Mesendoderm (in vitro differentiated cells): ENCODE results near the gene MAST4.

Experiments used
- DNase-seq: peaks from one replicate; pipeline ENCODE4 v3.0.0; 2013
- H2AK5ac ChIP-seq: 2 replicates; pipeline ENCODE4 v1.6.1; 2013; ENCODE audit warnings: low read length, inconsistent platforms
- H2BK120ac ChIP-seq: 2 replicates; pipeline ENCODE4 v1.6.1; 2013; ENCODE audit warnings: low read depth, mild to moderate bottlenecking, low read length, moderate library complexity, mixed read lengths
- H2BK15ac ChIP-seq: replicated peaks from 2 replicates; pipeline ENCODE4 v1.6.1; 2013; ENCODE audit warnings: low read depth, mild to moderate bottlenecking, moderate library complexity
- H2BK5ac ChIP-seq: 2 replicates; pipeline ENCODE4 v1.6.1; 2013; ENCODE audit warnings: low read length, inconsistent platforms
- H3K18ac ChIP-seq: 2 replicates; pipeline ENCODE4 v1.6.1; 2013; ENCODE audit warnings: mild to moderate bottlenecking, low read length, mixed read lengths
- H3K23ac ChIP-seq: one replicate; pipeline ENCODE4 v1.6.1; 2013; ENCODE audit warnings: low read length
- H3K27ac ChIP-seq: 2 replicates; pipeline ENCODE4 v1.5.1; 2013; ENCODE audit warnings: low read depth, mild to moderate bottlenecking, inconsistent platforms, low read length, moderate library complexity
- H3K27me3 ChIP-seq: 2 replicates; pipeline ENCODE4 v1.6.1; 2013; ENCODE audit warnings: low read length, control low read depth, mild to moderate bottlenecking, inconsistent platforms; ENCODE audit not compliant: insufficient read depth, poor library complexity
- H3K36me3 ChIP-seq: 2 replicates; pipeline ENCODE4 v1.6.1; 2013; ENCODE audit warnings: low read length, inconsistent platforms; ENCODE audit not compliant: control insufficient read depth, insufficient read depth
- H3K4ac ChIP-seq: one replicate; pipeline ENCODE4 v1.6.1; 2013; ENCODE audit warnings: low read depth, mild to moderate bottlenecking, low read length, moderate library complexity
- H3K4me1 ChIP-seq: 2 replicates; pipeline ENCODE4 v1.6.1; 2013; ENCODE audit warnings: low read depth, low read length, inconsistent platforms; ENCODE audit not compliant: control insufficient read depth
- H3K4me2 ChIP-seq: 2 replicates; pipeline ENCODE4 v1.6.1; 2013; ENCODE audit warnings: low read length
- H3K4me3 ChIP-seq: 2 replicates; pipeline ENCODE4 v1.5.1; 2013; ENCODE audit warnings: mild to moderate bottlenecking, low read length
- H3K56ac ChIP-seq: one replicate; pipeline ENCODE4 v1.6.1; 2013; ENCODE audit warnings: low read length
- H3K79me1 ChIP-seq: 2 replicates; pipeline ENCODE4 v1.6.1; 2013; ENCODE audit warnings: low read length, inconsistent platforms
- H3K79me2 ChIP-seq: 2 replicates; pipeline ENCODE4 v1.6.1; 2013; ENCODE audit warnings: mild to moderate bottlenecking, low read length; ENCODE audit not compliant: control insufficient read depth, insufficient read depth
- H3K9ac ChIP-seq: 2 replicates; pipeline ENCODE4 v1.6.1; 2013; ENCODE audit warnings: low read length, inconsistent platforms
- H4K5ac ChIP-seq: one replicate; pipeline ENCODE4 v1.6.1; 2013; ENCODE audit warnings: low read length
- H4K8ac ChIP-seq: one replicate; pipeline ENCODE4 v1.6.1; 2013; ENCODE audit warnings: low read depth, mild to moderate bottlenecking, control low read depth, low read length, moderate library complexity
- WGBS: extraction: QIAGEN DNeasy Blood & Tissue Kit; methylation state at CpG from one replicate; pipeline ENCODE4 v1.1.7; 2013; ENCODE audit warnings: low lambda C conversion rate, missing lambda C conversion rate; ENCODE audit not compliant: insufficient coverage; ENCODE audit errors: extremely low coverage; 5-methylcytosine and 5-hydroxymethylcytosine counted together

The MAST4 gene

DNA sequence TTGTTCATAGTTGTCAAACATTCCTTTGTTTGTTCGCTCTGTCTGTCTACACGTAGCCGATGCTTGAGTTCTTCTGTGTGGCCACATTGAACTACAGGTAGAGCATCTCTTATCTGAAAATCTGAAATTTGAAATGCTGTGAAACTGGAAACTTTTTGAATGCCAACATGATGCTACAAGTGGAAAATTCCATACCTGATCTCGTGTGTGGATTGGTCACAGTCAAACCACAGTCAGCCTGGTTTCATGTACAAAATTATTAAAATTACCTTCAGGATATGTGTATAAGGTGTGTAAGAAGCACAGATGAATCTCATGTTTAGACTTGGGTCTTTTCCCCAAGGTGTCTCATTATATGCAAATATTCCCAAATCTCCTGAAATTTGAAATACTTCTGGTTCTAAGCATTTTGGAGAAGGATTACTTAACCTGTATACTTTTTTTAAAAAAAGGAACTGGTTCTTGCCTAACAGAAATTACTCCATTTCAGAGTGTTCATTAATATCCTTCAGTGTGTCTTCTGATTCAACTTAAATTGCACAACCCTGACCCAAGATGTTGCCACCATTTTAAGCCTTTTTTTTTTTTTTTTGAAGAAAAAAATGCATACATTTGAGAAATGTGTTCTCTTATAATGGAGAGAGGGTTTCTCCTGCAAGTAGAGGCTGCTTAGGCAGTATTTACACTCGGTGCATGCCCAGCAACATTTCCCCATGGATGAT is 254.3 kb downstream of the MAST4 start:
- no peaks in the 10 kb centered on the region for H3K79me2 ChIP-seq
- H2AK5ac ChIP-seq = no peak overlapping the region
- no peak overlapping the region for H3K27ac ChIP-seq
- H3K56ac ChIP-seq = no peak overlapping the region
- no peak overlapping the region for H2BK120ac ChIP-seq
- H3K9ac ChIP-seq = no peak overlapping the region
- DNase-seq = peak; percentile 36
- no peaks in the 10 kb centered on the region for H3K4me1 ChIP-seq
- H3K4ac ChIP-seq = no peak overlapping the region
- no peak overlapping the region for H3K4me3 ChIP-seq
- no peaks in the 10 kb centered on the region for H3K79me1 ChIP-seq
- H3K4me2 ChIP-seq = no peak overlapping the region
- H4K8ac ChIP-seq = no peak overlapping the region
- no peak overlapping the region for H2BK5ac ChIP-seq
- no peaks in the 10 kb centered on the region for H3K36me3 ChIP-seq
- no CpG with 5 or more reads among the region's 5 CpGs for WGBS
- H3K23ac ChIP-seq = no peak overlapping the region
- no peak overlapping the region for H3K18ac ChIP-seq
- H3K27me3 ChIP-seq = no peaks in the 10 kb centered on the region
- no peak overlapping the region for H2BK15ac ChIP-seq
- H4K5ac ChIP-seq = no peak overlapping the region

DNA sequence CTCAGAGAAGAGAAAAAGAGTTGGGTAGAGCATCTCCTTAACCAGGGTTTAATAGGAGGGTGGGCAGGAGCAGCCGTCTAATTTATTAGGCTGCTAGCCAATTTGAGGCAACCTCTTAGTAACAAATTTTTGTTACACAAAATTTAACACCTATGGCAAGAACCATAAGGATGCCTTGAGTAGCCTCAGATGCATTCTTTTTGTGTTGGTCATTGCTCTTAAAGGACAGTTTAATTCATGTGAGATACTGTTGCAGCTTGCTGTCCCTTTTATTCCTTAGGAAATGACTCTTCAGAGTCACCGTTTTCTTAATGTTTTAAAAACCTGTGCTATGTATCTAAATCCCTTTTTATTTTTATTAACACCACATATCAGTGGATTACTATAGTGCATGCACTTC is 255.1 kb downstream of the MAST4 start:
- Histone ChIP-seq H2AK5ac (no peak overlapping the region), H3K23ac (no peak overlapping the region), H3K4me2 (no peak overlapping the region), H3K79me1 (no peaks in the 10 kb centered on the region), H3K79me2 (no peaks in the 10 kb centered on the region), H3K4me3 (no peak overlapping the region), H3K18ac (no peak overlapping the region), H2BK5ac (no peak overlapping the region), H2BK15ac (no peak overlapping the region), H2BK120ac (no peak overlapping the region), H3K56ac (no peak overlapping the region), H3K27ac (no peak overlapping the region), H3K4me1 (no peaks in the 10 kb centered on the region), H3K36me3 (no peaks in the 10 kb centered on the region), H3K4ac (no peak overlapping the region), H4K8ac (no peak overlapping the region), H3K27me3 (no peaks in the 10 kb centered on the region), H4K5ac (no peak overlapping the region), H3K9ac (no peak overlapping the region)
- no CpG with 5 or more reads among the region's 2 CpGs for WGBS
- DNase-seq = peak; percentile 53

DNA sequence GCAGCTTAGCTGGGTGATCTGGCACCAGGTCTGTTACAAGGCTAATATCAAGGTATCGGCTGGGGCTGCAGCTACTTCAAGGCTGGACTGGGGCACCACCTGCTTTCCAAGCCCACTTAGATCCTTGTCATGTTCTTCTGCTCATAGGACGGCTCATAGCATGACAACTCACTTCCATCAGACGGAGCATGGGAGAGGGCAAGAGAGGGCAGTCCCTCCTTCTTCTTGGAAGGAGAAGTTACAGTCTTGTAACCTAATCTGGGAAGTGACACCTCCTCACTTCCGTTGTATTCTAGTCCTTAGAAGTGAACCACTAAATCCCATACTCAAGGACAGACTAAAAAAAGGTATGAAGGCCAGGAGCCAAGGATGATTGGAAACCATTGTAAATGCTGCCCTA is 258.2 kb downstream of the MAST4 start:
- Histone ChIP-seq H4K8ac (no peak overlapping the region), H3K36me3 (no peaks in the 10 kb centered on the region), H2BK5ac (no peak overlapping the region), H2BK120ac (no peak overlapping the region), H3K18ac (no peak overlapping the region), H3K79me2 (no peaks in the 10 kb centered on the region), H3K27ac (no peak overlapping the region), H3K23ac (no peak overlapping the region), H2BK15ac (no peak overlapping the region), H3K4me3 (no peak overlapping the region), H3K27me3 (no peaks in the 10 kb centered on the region), H3K4ac (no peak overlapping the region), H3K9ac (no peak overlapping the region), H3K56ac (no peak overlapping the region), H2AK5ac (no peak overlapping the region), H3K4me2 (no peak overlapping the region), H3K79me1 (no peaks in the 10 kb centered on the region), H4K5ac (no peak overlapping the region), H3K4me1 (no peaks in the 10 kb centered on the region)
- no peak for DNase-seq
- WGBS = no CpG with 5 or more reads among the region's 4 CpGs

DNA sequence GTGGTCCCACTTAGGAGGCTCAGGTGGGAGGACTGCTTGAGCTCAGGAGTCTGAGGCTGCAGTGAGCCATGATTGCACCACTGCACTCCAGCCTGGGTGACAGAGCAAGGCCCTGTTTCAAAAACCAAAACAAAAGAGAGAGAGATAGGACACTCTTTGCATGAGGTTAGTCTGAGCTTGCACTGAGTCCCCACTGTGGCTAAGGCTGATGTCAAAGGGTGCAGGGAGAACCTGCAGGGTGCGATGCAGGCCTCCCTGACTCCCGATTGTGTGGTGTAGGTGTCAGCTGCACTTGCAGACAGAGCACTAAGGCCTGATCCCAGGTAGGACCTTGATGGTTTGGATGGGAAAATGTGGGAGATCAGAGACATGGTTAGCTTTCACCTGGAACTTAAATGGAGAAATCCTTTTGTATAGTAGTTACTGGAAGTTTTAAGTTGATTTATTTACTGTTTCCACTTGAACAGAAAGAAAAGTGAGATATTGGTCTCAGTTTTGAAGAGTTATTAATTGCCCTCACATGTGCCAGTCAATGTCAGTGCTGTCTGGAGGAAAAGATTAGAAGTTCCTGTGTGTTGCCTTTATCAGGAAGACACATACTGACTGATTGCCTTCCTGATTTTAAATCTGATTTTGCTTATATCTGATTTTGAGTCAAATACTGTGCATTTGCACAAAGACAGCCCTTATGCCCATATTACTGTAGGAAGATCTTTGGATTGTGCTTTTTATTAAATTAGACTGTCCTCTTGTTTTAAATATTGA is 260.0 kb downstream of the MAST4 start:
- no peaks in the 10 kb centered on the region for H3K27me3 ChIP-seq
- H3K4ac ChIP-seq = no peak overlapping the region
- H3K18ac ChIP-seq = no peak overlapping the region
- no peak overlapping the region for H2AK5ac ChIP-seq
- H3K4me2 ChIP-seq = no peak overlapping the region
- H3K23ac ChIP-seq = no peak overlapping the region
- no peaks in the 10 kb centered on the region for H3K36me3 ChIP-seq
- H3K9ac ChIP-seq = no peak overlapping the region
- H3K56ac ChIP-seq = no peak overlapping the region
- no peak overlapping the region for H3K27ac ChIP-seq
- DNase-seq = no peak
- H2BK15ac ChIP-seq = no peak overlapping the region
- H3K79me2 ChIP-seq = no peaks in the 10 kb centered on the region
- no peak overlapping the region for H4K8ac ChIP-seq
- WGBS = no CpG with 5 or more reads among the region's 2 CpGs
- H3K4me3 ChIP-seq = no peak overlapping the region
- H2BK5ac ChIP-seq = no peak overlapping the region
- H3K79me1 ChIP-seq = no peaks in the 10 kb centered on the region
- H4K5ac ChIP-seq = no peak overlapping the region
- no peak overlapping the region for H2BK120ac ChIP-seq
- H3K4me1 ChIP-seq = peaks cover 3% of the 10 kb centered on the region

DNA sequence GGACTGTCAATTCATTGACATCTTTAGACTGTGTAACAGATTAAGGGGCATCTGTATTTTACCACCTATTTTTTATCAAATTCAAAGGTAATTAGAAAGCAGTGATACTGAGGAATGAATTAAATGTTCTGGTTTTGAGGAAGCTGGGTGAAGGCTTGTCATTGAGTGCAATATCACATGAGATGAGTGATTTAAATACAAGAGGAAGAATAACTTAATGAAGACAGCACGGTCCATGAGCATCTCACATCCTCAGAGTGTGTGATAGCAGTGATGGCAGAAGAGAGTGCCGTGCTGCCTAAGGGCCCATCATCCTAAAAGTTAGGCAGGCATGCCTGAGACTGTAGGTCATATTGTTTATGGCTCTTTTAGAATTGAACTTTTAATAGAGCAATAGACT is 263.3 kb downstream of the MAST4 start:
- no peak overlapping the region for H3K4me2 ChIP-seq

More for the DNA sequence above, 263.3 kb downstream of the MAST4 start:
- H3K4ac ChIP-seq = peak overlapping the region; percentile 36
- no peak overlapping the region for H2AK5ac ChIP-seq
- H2BK15ac ChIP-seq = no peak overlapping the region
- no peak overlapping the region for H3K23ac ChIP-seq
- H3K4me3 ChIP-seq = no peak overlapping the region
- H4K5ac ChIP-seq = no peak overlapping the region
- no peak for DNase-seq
- H3K4me1 ChIP-seq = peaks cover 3% of the 10 kb centered on the region
- H2BK120ac ChIP-seq = no peak overlapping the region
- no peaks in the 10 kb centered on the region for H3K36me3 ChIP-seq
- no peaks in the 10 kb centered on the region for H3K79me2 ChIP-seq
- WGBS = no CpG with 5 or more reads among the region's 2 CpGs
- no peaks in the 10 kb centered on the region for H3K27me3 ChIP-seq
- H2BK5ac ChIP-seq = no peak overlapping the region
- H3K27ac ChIP-seq = no peak overlapping the region
- no peak overlapping the region for H4K8ac ChIP-seq
- H3K79me1 ChIP-seq = no peaks in the 10 kb centered on the region
- H3K9ac ChIP-seq = no peak overlapping the region
- H3K56ac ChIP-seq = no peak overlapping the region
- no peak overlapping the region for H3K18ac ChIP-seq
